Ovary (tissue), 9 donors: ENCODE results near the gene KNCN. TPM values are rescaled to one million over a fixed set of nuclear protein-coding genes. Genes with fewer than 3 reads are reported as not detected.

Experiments used
- DNase-seq, 5 donors: peaks; one replicate each; pipeline ENCODE4 v3.0.0-alpha.2; 2019 to 2020
- H3K27ac ChIP-seq, 2 donors: fragments of 200-600 bp; one replicate each; pipeline versions ENCODE4 v1.5.1 to v1.8.0; 2019 to 2022
- H3K27me3 ChIP-seq: fragments of 200-600 bp; one replicate; pipeline ENCODE4 v1.8.0; 2022
- H3K36me3 ChIP-seq: fragments of 200-600 bp; sonication (generic); one replicate; pipeline ENCODE4 v1.5.1; 2019
- H3K4me1 ChIP-seq: one replicate; pipeline ENCODE4 v1.8.1; 2013; ENCODE audit warnings: mild to moderate bottlenecking, moderate library complexity; ENCODE audit not compliant: insufficient read depth
- H3K4me3 ChIP-seq: fragments of 200-600 bp; sonication (generic); one replicate; pipeline ENCODE4 v1.5.1; 2017
- H3K9me3 ChIP-seq, 2 donors: fragments of 200-600 bp in 1 of 2; sonication (generic) in 1 of 2; one replicate each; pipeline versions ENCODE4 v1.5.1 to v1.8.1; 2013 to 2019; ENCODE audit warnings: mild to moderate bottlenecking in 1 of 2, moderate library complexity in 1 of 2
- CTCF ChIP-seq, 3 donors: fragments of 450-650 bp in 2 of 3; fragments of 200-600 bp in 1 of 3; IDR thresholded peaks; one replicate each; pipeline versions ENCODE4 v1.5.1 to v1.8.0; 2016 to 2022; ENCODE audit warnings: antibody characterized with exemption in 3 of 3, mild to moderate bottlenecking in 1 of 3
- EP300 ChIP-seq: sonication (generic); formaldehyde crosslinking; IDR thresholded peaks from one replicate; pipeline ENCODE4 v1.6.1; 2017; ENCODE audit warnings: antibody characterized with exemption
- POLR2A ChIP-seq: fragments of 450-650 bp; IDR thresholded peaks from one replicate; pipeline ENCODE4 v1.6.1; 2017; ENCODE audit warnings: antibody characterized with exemption, mild to moderate bottlenecking, moderate library complexity
- WGBS, 3 donors: extraction: QIAGEN DNeasy Blood & Tissue Kit in 1 of 3; methylation state at CpG; one replicate each; pipeline versions ENCODE4 v1.1.5 to v1.1.7; 2013 to 2017; 5-methylcytosine and 5-hydroxymethylcytosine counted together
- intact Hi-C, 4 donors: fragments of 100-400 bp; cut with DNase I; formaldehyde crosslinking; loops; one replicate each; pipeline versions ENCODE4 v1.11.0 to v1.15.1; 2022 to 2023
- polyA plus RNA-seq, 2 donors: library from polyadenylated mRNA; stranded (reverse); fragments of 200-250 nt in 1 of 2; fragments of 350-450 nt in 1 of 2; fragmentation: Illumina TruSeq in 1 of 2; extraction: RNeasy Lipid Tissue Mini Kit (QIAGEN cat#74804) in 1 of 2; gene quantifications; one replicate each; pipeline ENCODE4 v1.2.3, GENCODE V29; 2013 to 2014
- total RNA-seq, 7 donors: library from RNA; depleted of rRNA in 2 of 7; stranded (reverse); fragments of >200 nt in 2 of 7; fragmentation: NEBNext Ultra II Directional in 3 of 7; extraction: Animal tissue kit (Norgen Biotek cat#: 25700) in 3 of 7; gene quantifications; one replicate each; pipeline versions ENCODE4 v1.1.0 to v1.2.4, GENCODE V29; 2016 to 2023
- donor health status: DM: no; HTN: no; CAD: no; lungs with moderate emphysema.
- donor health status: DM: no; HTN: no; CAD: no.
- donor health status: Bipolar disorder and iron deficiency.
- donor health status: DM: yes; HTN: yes; CAD: no.
- donor health status: DM: no; HTN: no; CAD: no.
- donor health status: DM: yes; HTN: yes; CAD: no.

The KNCN gene
- total and polyA plus RNA-seq, 9 donors: 0.08 TPM; not detected in 8

GRCh38 chr1:46516200-46516950 is 35.1 kb downstream of the KNCN start:
- H3K4me1 ChIP-seq: no peaks in the 10 kb centered on the region
- no peak overlapping the region for H3K4me3 ChIP-seq
- H3K27ac ChIP-seq: no peak overlapping the region
- no peaks in the 10 kb centered on the region for H3K36me3 ChIP-seq
- DNase-seq: no peak
- no peaks in the 10 kb centered on the region for H3K27me3 ChIP-seq
- no peaks in the 10 kb centered on the region for H3K9me3 ChIP-seq
- intact Hi-C loops: no loop called here
- WGBS, 3 donors: 43 to 53% (median 51%) methylated on average over 12 of the region's 12 CpGs
- TF ChIP-seq POLR2A (no peak), EP300 (no peak), CTCF (IDR thresholded peaks at IDR 0.05) (no peak)

- TF ChIP-seq EP300 (no peak), POLR2A (no peak), CTCF (IDR thresholded peaks at IDR 0.05) (no peak)
- Histone ChIP-seq H3K4me3 (no peak overlapping the region), H3K4me1 (no peaks in the 10 kb centered on the region), H3K27ac (no peak overlapping the region), H3K9me3 (no peaks in the 10 kb centered on the region), H3K36me3 (no peaks in the 10 kb centered on the region), H3K27me3 (no peaks in the 10 kb centered on the region)
- 90 to 93% (median 92%) methylated on average over 6 of the region's 6 CpGs for WGBS, 3 donors
- DNase-seq: no peak
- intact Hi-C loops: no loop called here
Measured at GRCh38 chr1:46515576-46515975, 35.9 kb downstream of the KNCN start.

GRCh38 chr1:46513536-46513935 is 37.9 kb downstream of the KNCN start:
- no peak overlapping the region for H3K4me3 ChIP-seq
- no peaks in the 10 kb centered on the region for H3K4me1 ChIP-seq
- WGBS, 3 donors: 55 to 71% (median 70%) methylated on average over 5 of the region's 5 CpGs
- no peak overlapping the region for H3K27ac ChIP-seq
- DNase-seq: no peak
- H3K36me3 ChIP-seq: no peaks in the 10 kb centered on the region
- no peaks in the 10 kb centered on the region for H3K9me3 ChIP-seq
- intact Hi-C loops: no loop called here
- no peak for TF ChIP-seq EP300
- TF ChIP-seq POLR2A: no peak
- TF ChIP-seq CTCF (IDR thresholded peaks at IDR 0.05): no peak
- no peaks in the 10 kb centered on the region for H3K27me3 ChIP-seq

- H3K27me3 ChIP-seq: no peaks in the 10 kb centered on the region
- no peak overlapping the region for H3K27ac ChIP-seq
- no peak for TF ChIP-seq POLR2A
- TF ChIP-seq CTCF (IDR thresholded peaks at IDR 0.05): no peak
- no peak for TF ChIP-seq EP300
- WGBS, 3 donors: 43 to 55% (median 52%) methylated on average over 6 of the region's 6 CpGs
- no peaks in the 10 kb centered on the region for H3K4me1 ChIP-seq
- H3K36me3 ChIP-seq: no peaks in the 10 kb centered on the region
- intact Hi-C loops: no loop called here
- H3K4me3 ChIP-seq: no peak overlapping the region
- H3K9me3 ChIP-seq: no peaks in the 10 kb centered on the region
- DNase-seq: no peak
Measured at GRCh38 chr1:46512792-46513190, 38.7 kb downstream of the KNCN start.
